OCI-LY1 (cell line): ENCODE measurements around the gene DGKB.

Experiments used
- EZH2 ChIP-seq: fragments of 200-600 bp; sonication (generic), shearing (Covaris generic); IDR thresholded peaks from 2 replicates; pipeline ENCODE4 v1.8.0; 2017; ENCODE audit warnings: borderline replicate concordance, mixed run types, mild to moderate bottlenecking, antibody characterized with exemption, low read length, moderate library complexity, mixed read lengths
- TF ChIP-seq, protein P1 (sequence below): fragments of 200-600 bp; sonication (generic), shearing (Covaris generic); IDR thresholded peaks from 2 replicates; pipeline ENCODE4 v1.5.1; 2017; ENCODE audit warnings: mild to moderate bottlenecking, antibody characterized with exemption, low read length, moderate library complexity, mixed read lengths

DNA sequence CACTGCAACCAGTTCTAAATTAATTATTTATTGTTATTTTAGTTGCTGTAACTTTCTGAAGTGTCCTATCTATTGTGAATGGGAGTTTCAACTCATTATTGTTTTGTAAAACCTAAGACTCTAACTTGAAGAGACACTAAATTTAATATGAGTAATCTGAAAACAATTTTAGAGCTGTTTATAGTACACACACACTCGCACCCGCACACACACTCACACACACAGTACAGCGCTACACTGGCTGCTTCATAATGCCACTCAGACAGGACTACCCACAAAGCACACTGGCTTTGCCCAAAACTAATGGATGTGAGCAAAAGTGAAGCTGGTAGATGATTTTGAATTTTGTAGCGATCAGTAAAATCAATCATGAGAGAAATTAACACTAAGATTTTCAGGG, 674.2 kb downstream of the DGKB start:
- TF ChIP-seq, protein P1, sequence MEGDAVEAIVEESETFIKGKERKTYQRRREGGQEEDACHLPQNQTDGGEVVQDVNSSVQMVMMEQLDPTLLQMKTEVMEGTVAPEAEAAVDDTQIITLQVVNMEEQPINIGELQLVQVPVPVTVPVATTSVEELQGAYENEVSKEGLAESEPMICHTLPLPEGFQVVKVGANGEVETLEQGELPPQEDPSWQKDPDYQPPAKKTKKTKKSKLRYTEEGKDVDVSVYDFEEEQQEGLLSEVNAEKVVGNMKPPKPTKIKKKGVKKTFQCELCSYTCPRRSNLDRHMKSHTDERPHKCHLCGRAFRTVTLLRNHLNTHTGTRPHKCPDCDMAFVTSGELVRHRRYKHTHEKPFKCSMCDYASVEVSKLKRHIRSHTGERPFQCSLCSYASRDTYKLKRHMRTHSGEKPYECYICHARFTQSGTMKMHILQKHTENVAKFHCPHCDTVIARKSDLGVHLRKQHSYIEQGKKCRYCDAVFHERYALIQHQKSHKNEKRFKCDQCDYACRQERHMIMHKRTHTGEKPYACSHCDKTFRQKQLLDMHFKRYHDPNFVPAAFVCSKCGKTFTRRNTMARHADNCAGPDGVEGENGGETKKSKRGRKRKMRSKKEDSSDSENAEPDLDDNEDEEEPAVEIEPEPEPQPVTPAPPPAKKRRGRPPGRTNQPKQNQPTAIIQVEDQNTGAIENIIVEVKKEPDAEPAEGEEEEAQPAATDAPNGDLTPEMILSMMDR = no peak
- TF ChIP-seq EZH2 = no peak
